ENCODE data around the gene JAML. TPM values are rescaled to one million over a fixed set of nuclear protein-coding genes. Genes with fewer than 3 reads are reported as not detected.

The JAML gene
- total and polyA plus RNA-seq, 2 of the 13 experiments (the other 11 are each of a cell fraction or from before 2014, with no cell fraction given) = 2.0 to 3.3 TPM

DNA sequence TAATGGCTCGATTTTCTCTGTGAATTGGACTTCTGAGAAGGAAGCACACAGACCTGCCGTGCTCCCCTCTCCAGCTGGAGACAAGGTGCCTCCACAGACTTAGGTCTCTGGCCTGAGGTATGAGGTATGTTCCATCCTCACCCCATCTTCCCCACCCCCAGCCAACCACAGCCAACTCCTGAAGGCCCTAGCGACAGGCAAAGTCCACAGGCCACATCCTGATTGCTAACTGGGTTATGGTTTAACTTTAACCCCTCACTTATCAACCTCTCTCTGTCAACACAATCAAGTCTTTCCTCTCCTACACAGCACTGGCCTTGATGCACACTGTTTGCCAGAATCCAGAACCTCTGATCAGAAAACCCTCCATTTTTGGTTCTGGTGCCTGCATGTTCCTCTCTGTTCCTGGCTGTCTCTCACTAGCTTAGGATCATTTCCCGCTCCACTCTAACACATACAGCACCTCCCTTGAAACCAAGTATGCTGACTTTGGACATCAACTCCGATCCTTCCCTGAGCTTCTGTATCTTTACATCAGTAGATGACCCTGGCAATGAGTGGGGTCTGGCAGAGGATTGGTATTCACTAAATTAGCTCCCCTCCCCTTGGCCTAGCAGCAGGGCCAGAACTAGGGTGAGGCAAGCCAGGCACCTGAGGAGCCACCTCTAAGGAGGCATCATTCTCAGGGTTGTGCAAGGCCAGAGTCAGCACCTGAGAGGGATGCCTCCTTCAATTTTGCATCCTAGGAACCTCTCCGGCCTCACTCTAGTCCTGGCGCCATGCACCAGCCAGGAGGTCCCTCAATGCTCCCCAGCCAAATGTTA, 22.0 kb downstream of the JAML start (continued):
- TF ChIP-seq, protein P1, sequence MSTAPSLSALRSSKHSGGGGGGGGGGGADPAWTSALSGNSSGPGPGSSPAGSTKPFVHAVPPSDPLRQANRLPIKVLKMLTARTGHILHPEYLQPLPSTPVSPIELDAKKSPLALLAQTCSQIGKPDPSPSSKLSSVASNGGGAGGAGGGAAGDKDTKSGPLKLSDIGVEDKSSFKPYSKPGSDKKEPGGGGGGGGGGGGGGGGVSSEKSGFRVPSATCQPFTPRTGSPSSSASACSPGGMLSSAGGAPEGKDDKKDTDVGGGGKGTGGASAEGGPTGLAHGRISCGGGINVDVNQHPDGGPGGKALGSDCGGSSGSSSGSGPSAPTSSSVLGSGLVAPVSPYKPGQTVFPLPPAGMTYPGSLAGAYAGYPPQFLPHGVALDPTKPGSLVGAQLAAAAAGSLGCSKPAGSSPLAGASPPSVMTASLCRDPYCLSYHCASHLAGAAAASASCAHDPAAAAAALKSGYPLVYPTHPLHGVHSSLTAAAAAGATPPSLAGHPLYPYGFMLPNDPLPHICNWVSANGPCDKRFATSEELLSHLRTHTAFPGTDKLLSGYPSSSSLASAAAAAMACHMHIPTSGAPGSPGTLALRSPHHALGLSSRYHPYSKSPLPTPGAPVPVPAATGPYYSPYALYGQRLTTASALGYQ (CRISPR knock-in tag; IDR thresholded peaks at IDR 0.05) = peak; percentile 19; the same call in 1 of the 2 replicates
- TF ChIP-seq ADNP (CRISPR knock-in tag; IDR thresholded peaks at IDR 0.05) = no peak
- peak; percentile 69; the same call in 1 of the 2 replicates for TF ChIP-seq ARNTL (CRISPR knock-in tag; IDR thresholded peaks at IDR 0.05)
- TF ChIP-seq, protein P2, sequence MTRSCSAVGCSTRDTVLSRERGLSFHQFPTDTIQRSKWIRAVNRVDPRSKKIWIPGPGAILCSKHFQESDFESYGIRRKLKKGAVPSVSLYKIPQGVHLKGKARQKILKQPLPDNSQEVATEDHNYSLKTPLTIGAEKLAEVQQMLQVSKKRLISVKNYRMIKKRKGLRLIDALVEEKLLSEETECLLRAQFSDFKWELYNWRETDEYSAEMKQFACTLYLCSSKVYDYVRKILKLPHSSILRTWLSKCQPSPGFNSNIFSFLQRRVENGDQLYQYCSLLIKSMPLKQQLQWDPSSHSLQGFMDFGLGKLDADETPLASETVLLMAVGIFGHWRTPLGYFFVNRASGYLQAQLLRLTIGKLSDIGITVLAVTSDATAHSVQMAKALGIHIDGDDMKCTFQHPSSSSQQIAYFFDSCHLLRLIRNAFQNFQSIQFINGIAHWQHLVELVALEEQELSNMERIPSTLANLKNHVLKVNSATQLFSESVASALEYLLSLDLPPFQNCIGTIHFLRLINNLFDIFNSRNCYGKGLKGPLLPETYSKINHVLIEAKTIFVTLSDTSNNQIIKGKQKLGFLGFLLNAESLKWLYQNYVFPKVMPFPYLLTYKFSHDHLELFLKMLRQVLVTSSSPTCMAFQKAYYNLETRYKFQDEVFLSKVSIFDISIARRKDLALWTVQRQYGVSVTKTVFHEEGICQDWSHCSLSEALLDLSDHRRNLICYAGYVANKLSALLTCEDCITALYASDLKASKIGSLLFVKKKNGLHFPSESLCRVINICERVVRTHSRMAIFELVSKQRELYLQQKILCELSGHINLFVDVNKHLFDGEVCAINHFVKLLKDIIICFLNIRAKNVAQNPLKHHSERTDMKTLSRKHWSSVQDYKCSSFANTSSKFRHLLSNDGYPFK (CRISPR knock-in tag; IDR thresholded peaks at IDR 0.05; ENCODE audit: borderline replicate concordance) = peak; percentile 37
- peak; percentile 81 for TF ChIP-seq SAP130 (CRISPR knock-in tag; IDR thresholded peaks at IDR 0.05; ENCODE audit: low read depth)
- TF ChIP-seq CREM (IDR thresholded peaks at IDR 0.05) = peak; percentile 71
- no peak for TF ChIP-seq CREM (CRISPR knock-in tag; IDR thresholded peaks at IDR 0.05)
- TF ChIP-seq, protein P3, sequence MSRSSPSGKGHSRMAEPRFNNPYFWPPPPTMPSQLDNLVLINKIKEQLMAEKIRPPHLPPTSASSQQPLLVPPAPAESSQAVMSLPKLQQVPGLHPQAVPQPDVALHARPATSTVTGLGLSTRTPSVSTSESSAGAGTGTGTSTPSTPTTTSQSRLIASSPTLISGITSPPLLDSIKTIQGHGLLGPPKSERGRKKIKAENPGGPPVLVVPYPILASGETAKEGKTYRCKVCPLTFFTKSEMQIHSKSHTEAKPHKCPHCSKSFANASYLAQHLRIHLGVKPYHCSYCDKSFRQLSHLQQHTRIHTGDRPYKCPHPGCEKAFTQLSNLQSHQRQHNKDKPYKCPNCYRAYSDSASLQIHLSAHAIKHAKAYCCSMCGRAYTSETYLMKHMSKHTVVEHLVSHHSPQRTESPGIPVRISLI (CRISPR knock-in tag; IDR thresholded peaks at IDR 0.05; ENCODE audit: borderline replicate concordance) = peak; percentile 17; the same call in 1 of the 2 replicates
- TF ChIP-seq, protein P4, sequence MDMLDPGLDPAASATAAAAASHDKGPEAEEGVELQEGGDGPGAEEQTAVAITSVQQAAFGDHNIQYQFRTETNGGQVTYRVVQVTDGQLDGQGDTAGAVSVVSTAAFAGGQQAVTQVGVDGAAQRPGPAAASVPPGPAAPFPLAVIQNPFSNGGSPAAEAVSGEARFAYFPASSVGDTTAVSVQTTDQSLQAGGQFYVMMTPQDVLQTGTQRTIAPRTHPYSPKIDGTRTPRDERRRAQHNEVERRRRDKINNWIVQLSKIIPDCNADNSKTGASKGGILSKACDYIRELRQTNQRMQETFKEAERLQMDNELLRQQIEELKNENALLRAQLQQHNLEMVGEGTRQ (IDR thresholded peaks at IDR 0.05; ENCODE audit: low read depth, low read length) = no peak
- TF ChIP-seq, protein P4 (CRISPR knock-in tag; IDR thresholded peaks at IDR 0.05; ENCODE audit: borderline replicate concordance) = no peak
- no peak for TF ChIP-seq SRSF4 (IDR thresholded peaks at IDR 0.05; ENCODE audit: low read depth, low read length, poor library complexity, severe bottlenecking)
- TF ChIP-seq HMGA1 (CRISPR knock-in tag; conservative IDR thresholded peaks at IDR 0.05) = no peak
- TF ChIP-seq, protein P5, sequence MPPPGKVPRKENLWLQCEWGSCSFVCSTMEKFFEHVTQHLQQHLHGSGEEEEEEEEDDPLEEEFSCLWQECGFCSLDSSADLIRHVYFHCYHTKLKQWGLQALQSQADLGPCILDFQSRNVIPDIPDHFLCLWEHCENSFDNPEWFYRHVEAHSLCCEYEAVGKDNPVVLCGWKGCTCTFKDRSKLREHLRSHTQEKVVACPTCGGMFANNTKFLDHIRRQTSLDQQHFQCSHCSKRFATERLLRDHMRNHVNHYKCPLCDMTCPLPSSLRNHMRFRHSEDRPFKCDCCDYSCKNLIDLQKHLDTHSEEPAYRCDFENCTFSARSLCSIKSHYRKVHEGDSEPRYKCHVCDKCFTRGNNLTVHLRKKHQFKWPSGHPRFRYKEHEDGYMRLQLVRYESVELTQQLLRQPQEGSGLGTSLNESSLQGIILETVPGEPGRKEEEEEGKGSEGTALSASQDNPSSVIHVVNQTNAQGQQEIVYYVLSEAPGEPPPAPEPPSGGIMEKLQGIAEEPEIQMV (CRISPR knock-in tag; IDR thresholded peaks at IDR 0.05; ENCODE audit: low read depth) = peak; percentile 74; the same call in 1 of the 2 replicates
- 0 out of 2 replicates have a peak, but pooled peaks have one; percentile 25 for TF ChIP-seq ZNF746 (CRISPR knock-in tag; IDR thresholded peaks at IDR 0.05)
- TF ChIP-seq, protein P6, sequence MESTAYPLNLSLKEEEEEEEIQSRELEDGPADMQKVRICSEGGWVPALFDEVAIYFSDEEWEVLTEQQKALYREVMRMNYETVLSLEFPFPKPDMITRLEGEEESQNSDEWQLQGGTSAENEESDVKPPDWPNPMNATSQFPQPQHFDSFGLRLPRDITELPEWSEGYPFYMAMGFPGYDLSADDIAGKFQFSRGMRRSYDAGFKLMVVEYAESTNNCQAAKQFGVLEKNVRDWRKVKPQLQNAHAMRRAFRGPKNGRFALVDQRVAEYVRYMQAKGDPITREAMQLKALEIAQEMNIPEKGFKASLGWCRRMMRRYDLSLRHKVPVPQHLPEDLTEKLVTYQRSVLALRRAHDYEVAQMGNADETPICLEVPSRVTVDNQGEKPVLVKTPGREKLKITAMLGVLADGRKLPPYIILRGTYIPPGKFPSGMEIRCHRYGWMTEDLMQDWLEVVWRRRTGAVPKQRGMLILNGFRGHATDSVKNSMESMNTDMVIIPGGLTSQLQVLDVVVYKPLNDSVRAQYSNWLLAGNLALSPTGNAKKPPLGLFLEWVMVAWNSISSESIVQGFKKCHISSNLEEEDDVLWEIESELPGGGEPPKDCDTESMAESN (CRISPR knock-in tag; conservative IDR thresholded peaks at IDR 0.05) = no peak
- peak; percentile 91 for TF ChIP-seq ZMYM4 (CRISPR knock-in tag; IDR thresholded peaks at IDR 0.05)
